ENCODE measurements around the gene TEAD1. TPM values are rescaled to one million over a fixed set of nuclear protein-coding genes. Genes with fewer than 3 reads are reported as not detected.

The TEAD1 gene
- total and polyA plus RNA-seq, 2 donors (not counting 3 experiments of a cell fraction or from before 2014, with no cell fraction given), result 15.3 to 49.0 TPM

- Histone ChIP-seq H2AFZ (ENCODE audit: low read depth, low read length) (no peak overlapping the region), H3K27ac (ENCODE audit: insufficient read depth, low read depth, low read length) (no peak overlapping the region), H3K4me1 (ENCODE audit: control insufficient read depth, extremely low read depth, insufficient read depth, low read length) (peaks cover 11% of the 10 kb centered on the region), H3K27me3 (ENCODE audit: control insufficient read depth in 2 of 2, insufficient read depth in 2 of 2, low read length in 2 of 2) (no peaks in the 10 kb centered on the region), H3K9ac (replicated peaks; ENCODE audit: extremely low read depth, insufficient read depth, low read length) (no peak overlapping the region), H3K9me1 (replicated peaks; ENCODE audit: control insufficient read depth, extremely low read depth, insufficient read depth, low read length) (peaks cover 2% of the 10 kb centered on the region), H3K9me3 (replicated peaks; ENCODE audit: control insufficient read depth, insufficient read depth, low read length) (no peaks in the 10 kb centered on the region), H3K4me2 (ENCODE audit: insufficient read depth, low read length) (no peak overlapping the region), H4K20me1 (replicated peaks; ENCODE audit: control insufficient read depth, extremely low read depth, insufficient read depth, low read length) (no peaks in the 10 kb centered on the region), H3K79me2 (ENCODE audit: control insufficient read depth, insufficient read depth, low read length) (peaks cover 43% of the 10 kb centered on the region), H3K4me3 (replicated peaks in 1 of 3; ENCODE audit: insufficient read depth in 1 of 3, low read depth in 1 of 3, low read length in 3 of 3) (no peak overlapping the region), H3K36me3 (ENCODE audit: control insufficient read depth in 2 of 2, extremely low read depth in 1 of 2, insufficient read depth in 2 of 2, low read length in 2 of 2) (no peaks in the 10 kb centered on the region)
- dilution Hi-C loops (cut with MboI; ENCODE audit: extremely low pct_ligation_motif_present, low sequenced_read_pairs), result no loop called here
- intact Hi-C loops (cut with micrococcal nuclease), result no loop called here
- no peak for FAIRE-seq
- ChIA-PET POLR2A (no interaction called here), CTCF (interaction anchor here (1.1 to 4.1 kb wide), 6 partner anchors 8 to 268 kb away, joined by 3 to 15 read pairs (median 3); no protein-coding TSS in a partner anchor)
- TF ChIP-seq JUN (IDR thresholded peaks at IDR 0.05; ENCODE audit: borderline replicate concordance, insufficient read depth, insufficient read length, low read depth), result no peak
- no peak for TF ChIP-seq FOS (IDR thresholded peaks at IDR 0.05; ENCODE audit: borderline replicate concordance, insufficient read depth, low read length)
- no peak for TF ChIP-seq CTCF (IDR thresholded peaks at IDR 0.05; ENCODE audit: extremely low read depth in 1 of 2, insufficient read depth in 1 of 2, low read depth in 1 of 2, low read length in 2 of 2)
- TF ChIP-seq MYC (IDR thresholded peaks at IDR 0.05; ENCODE audit: low read depth, low read length), result no peak
- DNase-seq (ENCODE audit: low read depth, low spot score), result no peak
- BruUV-seq (replicated peaks), result no TSS peak
These were observed 79.8 kb downstream of the TEAD1 start for GRCh38 chr11:12754021-12754420.

GRCh38 chr11:12754582-12755234, 80.5 kb downstream of the TEAD1 start:
- TF ChIP-seq MAX (IDR thresholded peaks at IDR 0.05; ENCODE audit: insufficient read depth, insufficient read length), result no peak
- no peak for TF ChIP-seq MYC (IDR thresholded peaks at IDR 0.05; ENCODE audit: low read depth, low read length)
- no peak for TF ChIP-seq FOS (IDR thresholded peaks at IDR 0.05; ENCODE audit: borderline replicate concordance, insufficient read depth, low read length)
- TF ChIP-seq POLR2A (IDR thresholded peaks at IDR 0.05; ENCODE audit: low read depth, low read length), result no peak
- TF ChIP-seq GATA2 (IDR thresholded peaks at IDR 0.05; ENCODE audit: insufficient read depth, insufficient read length, low read depth, low read length), result no peak
- TF ChIP-seq POLR2AphosphoS5 (IDR thresholded peaks at IDR 0.05; ENCODE audit: insufficient read depth, low read depth, low read length), result no peak
- TF ChIP-seq EZH2 (IDR thresholded peaks at IDR 0.05; ENCODE audit: borderline replicate concordance, low read depth, low read length, severe bottlenecking), result no peak
- TF ChIP-seq JUN (IDR thresholded peaks at IDR 0.05; ENCODE audit: borderline replicate concordance, insufficient read depth, insufficient read length, low read depth), result no peak
- TF ChIP-seq CTCF (IDR thresholded peaks at IDR 0.05; ENCODE audit: extremely low read depth in 1 of 2, insufficient read depth in 1 of 2, low read depth in 1 of 2, low read length in 2 of 2), result no peak
- ChIA-PET CTCF (interaction anchor here (1.1 to 4.1 kb wide), 4 partner anchors 9 to 269 kb away, joined by 3 to 15 read pairs (median 5); no protein-coding TSS in a partner anchor), POLR2A (no interaction called here)
- dilution Hi-C loops (cut with MboI; ENCODE audit: extremely low pct_ligation_motif_present, low sequenced_read_pairs) (no loop called here), intact Hi-C loops (cut with micrococcal nuclease) (no loop called here)
- H2AFZ ChIP-seq (ENCODE audit: low read depth, low read length), result no peak overlapping the region
- no peak for DNase-seq (ENCODE audit: low read depth, low spot score)
- no peaks in the 10 kb centered on the region for H3K9me3 ChIP-seq (replicated peaks; ENCODE audit: control insufficient read depth, insufficient read depth, low read length)
- H3K27ac ChIP-seq (ENCODE audit: insufficient read depth, low read depth, low read length), result no peak overlapping the region
- H3K9ac ChIP-seq (replicated peaks; ENCODE audit: extremely low read depth, insufficient read depth, low read length), result no peak overlapping the region
- BruUV-seq (replicated peaks), result no TSS peak
- H3K4me2 ChIP-seq (ENCODE audit: insufficient read depth, low read length), result no peak overlapping the region
- peaks cover 11% of the 10 kb centered on the region for H3K4me1 ChIP-seq (ENCODE audit: control insufficient read depth, extremely low read depth, insufficient read depth, low read length)
- no peaks in the 10 kb centered on the region for H4K20me1 ChIP-seq (replicated peaks; ENCODE audit: control insufficient read depth, extremely low read depth, insufficient read depth, low read length)
- H3K4me3 ChIP-seq (replicated peaks in 1 of 3; ENCODE audit: insufficient read depth in 1 of 3, low read depth in 1 of 3, low read length in 3 of 3), result no peak overlapping the region
- no peaks in the 10 kb centered on the region for H3K27me3 ChIP-seq (ENCODE audit: control insufficient read depth in 2 of 2, insufficient read depth in 2 of 2, low read length in 2 of 2)
- no peak for FAIRE-seq
- H3K9me1 ChIP-seq (replicated peaks; ENCODE audit: control insufficient read depth, extremely low read depth, insufficient read depth, low read length), result peaks cover 2% of the 10 kb centered on the region
- H3K36me3 ChIP-seq (ENCODE audit: control insufficient read depth in 2 of 2, extremely low read depth in 1 of 2, insufficient read depth in 2 of 2, low read length in 2 of 2), result no peaks in the 10 kb centered on the region
- peaks cover 45% of the 10 kb centered on the region for H3K79me2 ChIP-seq (ENCODE audit: control insufficient read depth, insufficient read depth, low read length)
